ENCODE results near the gene ANKRD9. TPM values are rescaled to one million over a fixed set of nuclear protein-coding genes. Genes with fewer than 3 reads are reported as not detected.

ANKRD9 gene
- total and polyA plus RNA-seq, 9 of the 15 experiments (the other 6 are each of a cell fraction or from before 2014, with no cell fraction given), result 0.04 to 32.9 (median 5.3) TPM

DNA sequence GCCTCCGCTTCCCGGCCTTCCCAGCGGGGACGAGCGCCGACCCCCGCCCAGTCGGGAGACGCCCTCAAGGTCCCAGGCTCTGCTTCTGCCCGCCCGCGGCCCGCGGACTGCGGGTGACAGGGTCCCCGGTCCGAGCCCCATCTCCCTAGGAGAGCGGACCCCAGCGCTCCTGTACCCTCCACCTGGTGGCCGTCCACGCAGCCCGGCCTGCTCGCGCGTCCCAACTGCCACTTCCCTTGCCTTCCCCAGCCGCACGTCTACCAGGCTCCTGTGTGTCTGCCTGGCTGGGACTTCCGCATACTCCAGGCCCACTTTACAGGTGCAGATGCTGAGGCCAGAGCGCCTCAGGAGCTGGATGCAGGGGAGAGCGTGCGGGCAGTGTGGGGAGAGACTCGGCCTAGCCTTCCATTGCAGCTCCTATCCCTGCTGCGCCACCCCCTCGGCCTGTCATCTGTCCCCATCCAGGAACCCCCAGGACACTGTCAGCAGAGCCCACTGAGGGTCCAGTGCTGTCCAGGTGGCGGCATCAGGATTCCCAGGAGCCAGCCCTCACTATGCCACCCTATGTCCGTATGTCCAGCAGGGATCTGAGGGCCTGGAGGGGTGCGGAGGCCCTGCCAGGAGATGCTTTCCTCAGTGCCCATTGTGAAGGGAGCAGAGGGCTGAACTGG is 8.0 kb upstream of the ANKRD9 start:
- ChIA-PET POLR2A (interaction anchor here (0.6 to 0.9 kb wide), 2 partner anchors 113 to 177 kb away, joined by 3 to 4 read pairs; no protein-coding TSS in a partner anchor), CTCF (ENCODE audit: low intra/inter-chr PET ratio) (interaction anchor here (1.0 to 2.8 kb wide), 2 partner anchors 76 to 79 kb away, joined by 3 to 38 read pairs; no protein-coding TSS in a partner anchor)
- Histone ChIP-seq H3K27me3 (ENCODE audit: control insufficient read depth in 2 of 2, insufficient read depth in 2 of 2, low read length in 2 of 2) (no peaks in the 10 kb centered on the region), H3K9me3 (replicated peaks; ENCODE audit: control insufficient read depth, insufficient read depth, low read depth, low read length) (no peaks in the 10 kb centered on the region), H3K9me1 (ENCODE audit: control insufficient read depth, insufficient read depth, low read length) (no peaks in the 10 kb centered on the region), H3K36me3 (ENCODE audit: control insufficient read depth, insufficient read depth, low read length) (no peaks in the 10 kb centered on the region), H3K4me1 (replicated peaks in 1 of 2; ENCODE audit: control insufficient read depth in 2 of 2, insufficient read depth in 2 of 2, low read length in 2 of 2) (peaks cover 0 to 24% of the 10 kb centered on the region in 2 experiments; a peak in 2 of 5 replicates), H3K79me2 (ENCODE audit: control insufficient read depth, insufficient read depth, low read length) (no peaks in the 10 kb centered on the region), H3K9ac (ENCODE audit: insufficient read depth in 1 of 2, low read depth in 2 of 2, low read length in 2 of 2) (peak overlapping the region; percentile 77 to 91; a peak in 3 of 4 replicates), H3K4me2 (ENCODE audit: insufficient read depth, low read length) (peak overlapping the region; percentile 71), H2AFZ (ENCODE audit: low read depth, low read length) (peak overlapping the region; percentile 85), H4K20me1 (replicated peaks; ENCODE audit: control insufficient read depth, insufficient read depth, low read length) (no peaks in the 10 kb centered on the region), H3K27ac (ENCODE audit: extremely low read depth, low read depth, low read length) (peak overlapping the region; percentile 81; the same call in 2 of the 3 replicates), H3K4me3 (peak overlapping the region; percentile 61)
- ATAC-seq (peak; percentile 59), DNase-seq (ENCODE audit: extremely low read depth in 1 of 4, low spot score in 3 of 4) (no peak), FAIRE-seq (no peak)
- 87% methylated on average over 9 of the region's 37 CpGs for WGBS (ENCODE audit: insufficient coverage, low coverage, missing lambda C conversion rate)
- intact Hi-C loops (cut with micrococcal nuclease) (loop anchor here (5.0 kb wide), 1 partner anchor 200 kb away; the partner anchor contains the start of gene ZNF839), in situ Hi-C loops (cut with MboI) (loop anchor here (5.0 to 25.0 kb wide), 3 partner anchors 75 to 395 kb away; partner anchors contain the start of gene AMN)
- BruUV-seq (replicated peaks), result no TSS peak
- TF ChIP-seq U2AF2 (optimal IDR thresholded peaks at IDR 0.05; ENCODE audit: low read depth, low read length) (no peak), ZNF707 (CRISPR knock-in tag; conservative IDR thresholded peaks at IDR 0.05) (no peak), RBM34 (IDR thresholded peaks at IDR 0.05; ENCODE audit: borderline replicate concordance, insufficient read depth, low read length) (no peak), CBX8 (IDR thresholded peaks at IDR 0.05; ENCODE audit: borderline replicate concordance, extremely low read depth, low read depth, low read length, poor library complexity, severe bottlenecking) (no peak), RBFOX2 (IDR thresholded peaks at IDR 0.05; ENCODE audit: low read depth, low read length) (peak; percentile 54), YY1 (IDR thresholded peaks at IDR 0.05; ENCODE audit: borderline replicate concordance in 1 of 3, control insufficient read depth in 1 of 3, extremely low read depth in 1 of 3, insufficient read depth in 3 of 3, insufficient read length in 1 of 3, insufficient replicate concordance in 2 of 3, low read depth in 1 of 3, low read length in 2 of 3) (no peak), CEBPG (CRISPR knock-in tag; IDR thresholded peaks at IDR 0.05) (no peak), CEBPG (tag; conservative IDR thresholded peaks at IDR 0.05 in 1 of 2, IDR thresholded peaks at IDR 0.05 in 1 of 2) (no peak), WHSC1 (IDR thresholded peaks at IDR 0.05; ENCODE audit: low read length) (no peak), PRMT5 (CRISPR knock-in tag; IDR thresholded peaks at IDR 0.05) (no peak), TFAM (CRISPR knock-in tag; conservative IDR thresholded peaks at IDR 0.05) (no peak)
- TF ChIP-seq, protein P1, sequence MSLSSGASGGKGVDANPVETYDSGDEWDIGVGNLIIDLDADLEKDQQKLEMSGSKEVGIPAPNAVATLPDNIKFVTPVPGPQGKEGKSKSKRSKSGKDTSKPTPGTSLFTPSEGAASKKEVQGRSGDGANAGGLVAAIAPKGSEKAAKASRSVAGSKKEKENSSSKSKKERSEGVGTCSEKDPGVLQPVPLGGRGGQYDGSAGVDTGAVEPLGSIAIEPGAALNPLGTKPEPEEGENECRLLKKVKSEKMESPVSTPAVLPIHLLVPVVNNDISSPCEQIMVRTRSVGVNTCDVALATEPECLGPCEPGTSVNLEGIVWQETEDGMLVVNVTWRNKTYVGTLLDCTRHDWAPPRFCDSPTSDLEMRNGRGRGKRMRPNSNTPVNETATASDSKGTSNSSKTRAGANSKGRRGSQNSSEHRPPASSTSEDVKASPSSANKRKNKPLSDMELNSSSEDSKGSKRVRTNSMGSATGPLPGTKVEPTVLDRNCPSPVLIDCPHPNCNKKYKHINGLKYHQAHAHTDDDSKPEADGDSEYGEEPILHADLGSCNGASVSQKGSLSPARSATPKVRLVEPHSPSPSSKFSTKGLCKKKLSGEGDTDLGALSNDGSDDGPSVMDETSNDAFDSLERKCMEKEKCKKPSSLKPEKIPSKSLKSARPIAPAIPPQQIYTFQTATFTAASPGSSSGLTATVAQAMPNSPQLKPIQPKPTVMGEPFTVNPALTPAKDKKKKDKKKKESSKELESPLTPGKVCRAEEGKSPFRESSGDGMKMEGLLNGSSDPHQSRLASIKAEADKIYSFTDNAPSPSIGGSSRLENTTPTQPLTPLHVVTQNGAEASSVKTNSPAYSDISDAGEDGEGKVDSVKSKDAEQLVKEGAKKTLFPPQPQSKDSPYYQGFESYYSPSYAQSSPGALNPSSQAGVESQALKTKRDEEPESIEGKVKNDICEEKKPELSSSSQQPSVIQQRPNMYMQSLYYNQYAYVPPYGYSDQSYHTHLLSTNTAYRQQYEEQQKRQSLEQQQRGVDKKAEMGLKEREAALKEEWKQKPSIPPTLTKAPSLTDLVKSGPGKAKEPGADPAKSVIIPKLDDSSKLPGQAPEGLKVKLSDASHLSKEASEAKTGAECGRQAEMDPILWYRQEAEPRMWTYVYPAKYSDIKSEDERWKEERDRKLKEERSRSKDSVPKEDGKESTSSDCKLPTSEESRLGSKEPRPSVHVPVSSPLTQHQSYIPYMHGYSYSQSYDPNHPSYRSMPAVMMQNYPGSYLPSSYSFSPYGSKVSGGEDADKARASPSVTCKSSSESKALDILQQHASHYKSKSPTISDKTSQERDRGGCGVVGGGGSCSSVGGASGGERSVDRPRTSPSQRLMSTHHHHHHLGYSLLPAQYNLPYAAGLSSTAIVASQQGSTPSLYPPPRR (CRISPR knock-in tag; IDR thresholded peaks at IDR 0.05; ENCODE audit: borderline replicate concordance), result no peak
- TF ChIP-seq, protein P2, sequence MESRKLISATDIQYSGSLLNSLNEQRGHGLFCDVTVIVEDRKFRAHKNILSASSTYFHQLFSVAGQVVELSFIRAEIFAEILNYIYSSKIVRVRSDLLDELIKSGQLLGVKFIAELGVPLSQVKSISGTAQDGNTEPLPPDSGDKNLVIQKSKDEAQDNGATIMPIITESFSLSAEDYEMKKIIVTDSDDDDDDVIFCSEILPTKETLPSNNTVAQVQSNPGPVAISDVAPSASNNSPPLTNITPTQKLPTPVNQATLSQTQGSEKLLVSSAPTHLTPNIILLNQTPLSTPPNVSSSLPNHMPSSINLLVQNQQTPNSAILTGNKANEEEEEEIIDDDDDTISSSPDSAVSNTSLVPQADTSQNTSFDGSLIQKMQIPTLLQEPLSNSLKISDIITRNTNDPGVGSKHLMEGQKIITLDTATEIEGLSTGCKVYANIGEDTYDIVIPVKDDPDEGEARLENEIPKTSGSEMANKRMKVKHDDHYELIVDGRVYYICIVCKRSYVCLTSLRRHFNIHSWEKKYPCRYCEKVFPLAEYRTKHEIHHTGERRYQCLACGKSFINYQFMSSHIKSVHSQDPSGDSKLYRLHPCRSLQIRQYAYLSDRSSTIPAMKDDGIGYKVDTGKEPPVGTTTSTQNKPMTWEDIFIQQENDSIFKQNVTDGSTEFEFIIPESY (CRISPR knock-in tag; IDR thresholded peaks at IDR 0.05), result peak; percentile 94
